ENCODE results near the gene GRK6. TPM values are rescaled to one million over a fixed set of nuclear protein-coding genes. Genes with fewer than 3 reads are reported as not detected.

Gene GRK6
- total and polyA plus RNA-seq, 9 of the 15 experiments (the other 6 are each of a cell fraction or from before 2014, with no cell fraction given), result 0.63 to 122 (median 44.5) TPM

DNA sequence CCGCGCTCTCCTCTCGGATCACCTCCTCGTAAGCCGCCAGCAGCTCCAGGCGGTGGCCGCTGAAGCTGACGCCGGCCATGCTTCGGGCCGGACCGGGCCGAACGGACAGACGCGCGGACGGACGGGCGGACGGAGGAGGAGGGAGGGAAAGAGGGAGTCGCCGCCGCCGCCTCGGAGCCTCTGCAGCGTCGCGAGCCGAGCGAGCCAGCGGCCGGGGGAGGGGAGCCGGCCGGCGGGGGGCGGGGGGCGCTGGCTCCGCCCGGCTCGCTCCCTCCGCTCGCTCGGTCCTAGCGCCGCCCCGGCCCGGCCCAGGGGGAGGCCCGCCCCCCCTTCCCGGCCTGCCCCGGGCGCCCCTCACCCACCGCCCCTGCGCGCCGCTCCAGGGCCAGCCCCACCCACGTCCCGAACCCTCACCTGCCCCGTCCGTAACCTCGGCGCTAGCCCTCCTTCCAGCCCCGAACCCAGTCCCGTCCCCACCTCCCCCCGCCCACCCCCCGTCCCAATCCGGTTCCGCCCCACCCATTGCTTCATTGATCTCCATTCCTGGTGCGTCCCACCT is 47.0 kb downstream of the GRK6 start, which contains the start of gene DBN1 (continued):
- TF ChIP-seq LEF1 (IDR thresholded peaks at IDR 0.05) (no peak), ZNF121 (CRISPR knock-in tag; conservative IDR thresholded peaks at IDR 0.05) (no peak), TAL1 (IDR thresholded peaks at IDR 0.05) (no peak), RCOR1 (IDR thresholded peaks at IDR 0.05; ENCODE audit: borderline replicate concordance in 1 of 2, low read depth in 2 of 2, low read length in 2 of 2) (no peak), HDGF (IDR thresholded peaks at IDR 0.05) (no peak), U2AF2 (optimal IDR thresholded peaks at IDR 0.05; ENCODE audit: low read depth, low read length) (no peak), ZNF830 (CRISPR knock-in tag; IDR thresholded peaks at IDR 0.05) (no peak), ESRRB (CRISPR knock-in tag; IDR thresholded peaks at IDR 0.05; ENCODE audit: borderline replicate concordance) (no peak), TBL1XR1 (IDR thresholded peaks at IDR 0.05; ENCODE audit: low read length in 2 of 2) (no peak), PKNOX1 (IDR thresholded peaks at IDR 0.05) (no peak), NONO (IDR thresholded peaks at IDR 0.05; ENCODE audit: low read depth in 2 of 2, low read length in 1 of 2) (no peak), HDAC6 (IDR thresholded peaks at IDR 0.05; ENCODE audit: low read depth, low read length) (no peak), ATF1 (CRISPR knock-in tag; IDR thresholded peaks at IDR 0.05) (no peak), ATF1 (tag; IDR thresholded peaks at IDR 0.05) (no peak), ZNF507 (tag; conservative IDR thresholded peaks at IDR 0.05) (no peak), ZNF740 (CRISPR knock-in tag; IDR thresholded peaks at IDR 0.05) (peak; percentile 37), ZNF740 (tag; IDR thresholded peaks at IDR 0.05) (no peak), BDP1 (IDR thresholded peaks at IDR 0.05; ENCODE audit: insufficient read depth, insufficient read length) (no peak), MXI1 (IDR thresholded peaks at IDR 0.05; ENCODE audit: low read depth, low read length) (no peak), ETV6 (IDR thresholded peaks at IDR 0.05; ENCODE audit: borderline replicate concordance in 1 of 2, low read depth in 2 of 2, low read length in 1 of 2) (no peak), ETV6 (CRISPR knock-in tag; IDR thresholded peaks at IDR 0.05; ENCODE audit: borderline replicate concordance) (no peak), RBM14 (IDR thresholded peaks at IDR 0.05; ENCODE audit: borderline replicate concordance, insufficient read depth, low read depth, low read length) (no peak), ZNF764 (CRISPR knock-in tag; IDR thresholded peaks at IDR 0.05; ENCODE audit: low read depth) (no peak), GABPB1 (CRISPR knock-in tag; IDR thresholded peaks at IDR 0.05) (0 out of 2 replicates have a peak, but pooled peaks have one; percentile 10), E2F6 (IDR thresholded peaks at IDR 0.05; ENCODE audit: borderline replicate concordance in 1 of 2, extremely low read depth in 1 of 2, insufficient read depth in 1 of 2, insufficient read length in 1 of 2, low read depth in 1 of 2, low read length in 1 of 2, poor library complexity in 1 of 2, severe bottlenecking in 1 of 2) (peak in 1 of 2 experiments; percentile 42), NFXL1 (CRISPR knock-in tag; IDR thresholded peaks at IDR 0.05) (no peak)
- TF ChIP-seq, protein P1, sequence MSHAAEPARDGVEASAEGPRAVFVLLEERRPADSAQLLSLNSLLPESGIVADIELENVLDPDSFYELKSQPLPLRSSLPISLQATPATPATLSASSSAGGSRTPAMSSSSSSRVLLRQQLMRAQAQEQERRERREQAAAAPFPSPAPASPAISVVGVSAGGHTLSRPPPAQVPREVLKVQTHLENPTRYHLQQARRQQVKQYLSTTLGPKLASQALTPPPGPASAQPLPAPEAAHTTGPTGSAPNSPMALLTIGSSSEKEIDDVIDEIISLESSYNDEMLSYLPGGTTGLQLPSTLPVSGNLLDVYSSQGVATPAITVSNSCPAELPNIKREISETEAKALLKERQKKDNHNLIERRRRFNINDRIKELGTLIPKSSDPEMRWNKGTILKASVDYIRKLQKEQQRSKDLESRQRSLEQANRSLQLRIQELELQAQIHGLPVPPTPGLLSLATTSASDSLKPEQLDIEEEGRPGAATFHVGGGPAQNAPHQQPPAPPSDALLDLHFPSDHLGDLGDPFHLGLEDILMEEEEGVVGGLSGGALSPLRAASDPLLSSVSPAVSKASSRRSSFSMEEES (CRISPR knock-in tag; IDR thresholded peaks at IDR 0.05), result no peak

Data from K562 (cell line).